Cerebellar nuclear complex (tissue), 1 donor: ENCODE measurements around the gene EPN2.
A peak's percentile ranks its signal among the peaks of the same experiment; 100 is the strongest.
"Not testable (repeated sequence)": the region's sequence is repeated elsewhere in the genome, so short reads cannot be mapped to it uniquely, and the experiment has no call there.

Source experiments
- DNase-seq, 2 experiments: peaks; one replicate each; lab custom pipeline; 2025; lab: John Stamatoyannopoulos, UW

The EPN2 gene

DNA sequence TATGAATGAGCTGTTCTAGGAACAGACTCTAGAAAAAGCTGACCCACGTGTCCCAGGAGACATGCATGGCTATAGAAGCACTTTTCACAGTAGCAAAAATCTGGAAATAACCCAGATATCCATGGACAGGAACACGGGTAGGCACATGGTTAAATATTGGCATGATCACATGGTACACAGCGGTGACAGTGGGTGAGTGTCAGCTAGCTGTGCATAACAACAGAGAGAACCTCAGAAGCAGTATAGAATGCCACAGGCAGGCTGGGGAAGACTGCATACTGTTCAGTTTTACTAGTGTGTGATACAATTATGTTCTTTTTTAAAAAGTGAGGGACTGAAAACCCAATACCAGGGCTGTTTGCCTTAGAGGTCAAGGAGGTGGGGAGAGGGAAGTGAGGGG, 31.4 kb downstream of the EPN2 start:
- no peak for DNase-seq

DNA sequence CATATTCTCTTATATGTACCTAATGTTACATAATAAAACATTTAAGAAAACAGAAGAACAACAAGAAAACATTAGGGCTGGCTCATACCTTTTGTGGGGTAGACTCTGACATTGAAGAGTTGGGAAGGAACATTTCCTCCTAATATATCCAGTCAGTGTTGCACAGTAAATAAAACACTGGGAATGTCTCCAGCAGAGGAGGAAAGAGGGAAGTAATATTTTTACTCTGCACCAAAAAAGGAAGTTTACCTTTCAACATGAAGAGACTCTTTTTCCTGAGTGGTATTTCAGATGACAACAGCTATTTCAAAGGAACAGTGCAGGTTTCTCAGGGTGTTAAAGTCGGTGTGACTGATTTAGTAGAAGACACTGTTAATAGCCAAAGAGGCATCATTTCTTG, 31.9 kb downstream of the EPN2 start:
- DNase-seq, result no peak

DNA sequence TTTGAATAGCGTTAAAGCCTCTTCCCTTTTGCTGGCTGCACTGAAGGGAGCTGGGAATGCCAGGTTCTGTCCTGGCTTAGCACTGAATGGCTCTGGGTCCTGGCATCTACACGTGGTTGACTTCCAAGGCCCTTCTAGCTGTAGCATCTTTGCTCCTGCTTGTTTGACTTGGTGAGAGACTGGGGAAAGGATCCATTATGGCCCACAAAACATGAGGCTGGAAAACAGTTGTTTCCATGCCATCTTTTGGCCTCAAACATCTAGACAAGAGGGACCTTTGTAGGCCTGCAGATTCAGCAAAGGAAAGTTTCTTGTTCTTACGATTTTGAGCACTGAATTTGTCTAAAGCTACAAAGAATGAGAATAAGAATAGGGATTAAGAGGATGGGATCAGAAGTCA, 32.5 kb downstream of the EPN2 start:
- no peak for DNase-seq

GRCh38 chr17:19270347-19270703, 33.2 kb downstream of the EPN2 start:
- no peak for DNase-seq

- DNase-seq, result no peak
These were observed 33.8 kb downstream of the EPN2 start for GRCh38 chr17:19270704-19271611.

- DNase-seq, result no peak
These were observed 34.7 kb downstream of the EPN2 start for GRCh38 chr17:19271780-19272357.

GRCh38 chr17:19273731-19274130, 36.6 kb downstream of the EPN2 start:
- DNase-seq, result no peak

DNA sequence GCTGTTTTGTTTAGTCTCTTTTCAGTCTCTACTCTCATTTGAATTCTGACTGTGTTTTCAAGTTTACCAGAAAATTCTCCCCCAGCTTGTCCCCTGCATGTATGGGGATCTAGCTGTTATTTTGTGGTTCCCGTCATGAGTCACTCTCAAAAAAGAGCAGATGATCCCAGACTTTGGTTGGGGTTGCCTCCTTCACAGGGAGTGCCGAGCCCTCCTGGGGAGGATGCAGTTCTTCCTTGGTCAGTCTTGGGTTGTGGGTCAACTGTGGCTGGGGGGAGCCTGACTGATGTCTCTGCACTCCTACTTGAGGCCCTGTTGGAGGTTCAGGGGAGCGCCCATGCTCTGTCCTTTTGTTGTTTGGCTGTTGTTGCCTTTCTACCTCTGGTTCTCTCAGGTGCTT, 37.7 kb downstream of the EPN2 start:
- no peak for DNase-seq

- no peak for DNase-seq
These were observed 38.4 kb downstream of the EPN2 start for GRCh38 chr17:19275457-19276127.

- DNase-seq, result not testable (repeated sequence)
These were observed 41.1 kb downstream of the EPN2 start for GRCh38 chr17:19278284-19278683.

DNA sequence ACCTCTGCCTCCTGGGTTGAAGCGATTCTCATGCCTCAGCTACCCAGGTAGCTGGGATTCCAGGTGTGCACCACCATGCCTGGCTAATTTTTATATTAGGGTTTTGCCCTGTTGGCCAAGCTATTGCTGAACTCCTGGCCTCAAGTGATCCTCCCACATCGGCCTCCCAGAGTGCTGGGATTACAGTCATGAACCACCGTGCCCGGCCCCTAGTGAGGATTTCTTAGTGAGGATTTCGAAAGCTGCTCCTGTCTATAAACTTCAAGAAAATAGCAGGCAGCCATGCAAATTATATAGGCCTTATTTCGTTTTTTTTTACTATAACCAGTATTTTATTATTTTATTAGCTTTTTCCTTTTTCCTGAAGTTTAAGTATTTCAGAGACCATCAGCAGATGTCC, 41.6 kb downstream of the EPN2 start:
- DNase-seq, result no peak

DNA sequence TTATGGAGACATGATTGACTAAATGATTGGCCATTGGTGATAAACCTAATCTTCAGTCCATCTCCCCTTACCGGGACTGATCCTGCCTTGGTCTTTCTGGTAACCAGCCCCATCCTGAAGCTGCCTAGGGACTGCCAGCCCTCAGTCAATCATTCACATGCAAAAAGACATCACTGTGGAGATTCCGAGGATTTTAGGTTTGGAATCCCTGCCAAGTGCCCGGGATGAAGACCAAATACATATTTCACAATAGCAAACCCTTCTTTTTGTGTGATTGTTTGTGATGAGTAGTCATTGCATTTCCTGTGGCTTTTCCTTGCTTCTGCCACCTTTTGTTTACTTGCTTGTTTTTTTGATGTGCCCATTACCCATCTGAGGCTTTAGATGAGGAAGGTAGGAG, 44.0 kb downstream of the EPN2 start:
- no peak for DNase-seq

DNA sequence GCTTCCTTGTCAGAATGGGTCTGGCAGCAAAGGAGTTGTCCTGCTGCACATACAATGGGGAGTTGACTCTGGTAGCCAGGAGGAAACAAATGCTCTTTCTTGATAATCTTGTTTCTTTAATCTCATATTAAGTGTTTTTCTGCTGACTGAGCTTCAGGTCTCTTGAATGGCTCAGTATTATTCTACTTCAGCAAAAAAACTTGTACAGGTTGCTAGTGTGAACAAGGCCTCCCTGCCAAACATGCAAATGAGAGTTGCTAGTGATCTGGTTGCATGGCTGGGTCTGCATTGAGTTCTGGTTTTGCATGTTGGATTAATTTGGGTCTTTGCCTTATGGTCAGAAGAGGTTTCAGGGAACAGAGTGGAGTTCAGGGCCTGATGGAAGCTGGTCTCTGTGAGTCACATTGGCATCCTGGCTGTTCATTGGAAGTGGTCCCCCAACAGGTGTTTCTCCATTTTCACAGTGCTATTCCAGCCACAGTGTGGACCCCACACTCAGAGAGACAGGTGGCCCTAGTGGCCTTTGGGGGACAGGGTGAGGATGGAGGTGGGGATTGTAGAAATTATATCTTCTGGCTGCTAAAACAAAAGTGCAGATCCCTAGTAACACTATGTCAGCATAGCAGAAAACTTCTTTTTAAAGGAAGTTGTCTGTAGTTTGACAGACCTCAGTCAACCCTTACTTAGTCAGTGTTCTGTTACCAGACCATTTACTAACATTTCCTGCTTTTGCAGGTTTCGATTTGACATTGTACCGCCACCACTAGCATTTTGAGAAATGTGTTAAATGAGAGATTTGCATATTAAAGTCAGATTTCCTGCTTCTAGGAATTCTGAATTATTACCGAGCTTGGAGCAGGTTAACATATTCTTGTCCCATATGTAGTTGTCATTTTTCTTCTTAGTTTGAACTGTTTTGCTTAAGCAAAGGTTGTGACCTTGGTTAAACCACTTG, 47.1 kb downstream of the EPN2 start:
- no peak for DNase-seq

GRCh38 chr17:19285213-19285900, 48.2 kb downstream of the EPN2 start:
- DNase-seq, result no peak

GRCh38 chr17:19286751-19287341, 49.7 kb downstream of the EPN2 start:
- peak in 1 of 2 experiments; percentile 29 for DNase-seq

DNA sequence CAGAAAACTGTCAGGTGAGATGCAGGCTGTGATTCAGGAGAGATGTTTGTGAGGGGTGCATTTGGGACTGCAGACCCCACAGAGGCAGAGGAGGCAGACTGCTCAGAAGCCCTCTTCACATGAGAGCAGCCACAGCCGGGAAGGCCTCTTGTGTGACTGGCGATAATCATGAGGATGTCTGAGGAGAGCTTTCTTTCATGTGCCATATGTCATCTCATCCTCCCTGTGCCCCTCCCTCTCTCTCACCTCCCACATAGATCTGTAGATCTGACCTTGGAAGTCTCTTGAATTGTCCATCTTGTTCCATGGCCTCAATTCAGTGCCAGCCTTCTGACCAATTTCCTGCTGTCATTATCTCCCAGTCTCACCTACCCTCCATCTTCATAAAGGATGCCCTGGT, 50.5 kb downstream of the EPN2 start:
- DNase-seq, result no peak

GRCh38 chr17:19288453-19288852, 51.3 kb downstream of the EPN2 start:
- DNase-seq, result no peak

DNA sequence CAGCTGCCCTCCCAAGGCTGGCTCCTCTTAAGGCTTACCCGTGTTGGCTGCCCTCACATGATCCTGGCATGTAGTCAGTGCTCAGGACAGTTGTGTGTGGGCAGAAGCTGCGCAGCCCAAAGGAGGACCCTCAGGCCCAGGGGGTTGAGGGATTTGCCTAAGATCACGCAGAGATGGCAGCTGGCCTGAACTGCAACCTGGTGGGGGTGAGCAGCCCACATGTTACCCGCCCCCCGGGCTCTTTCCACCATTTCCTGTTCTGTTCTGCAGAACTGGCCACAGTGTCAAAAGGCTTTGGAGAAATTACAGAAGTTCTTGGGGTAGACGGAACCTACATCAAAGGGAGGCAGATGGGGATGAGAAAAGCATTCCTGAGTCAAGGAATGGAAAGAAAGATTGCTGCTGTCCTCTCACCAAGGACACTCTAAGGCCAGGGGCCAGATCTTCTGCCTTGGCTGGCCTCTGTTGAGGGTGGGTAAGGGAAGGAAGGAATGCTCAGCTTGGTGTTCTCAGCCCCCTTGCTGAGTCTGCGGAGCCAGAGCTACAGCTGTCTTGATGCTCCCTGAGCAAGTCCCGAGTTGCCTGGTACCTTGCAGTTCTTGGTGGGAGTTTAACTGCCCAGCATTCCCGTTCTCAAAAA, 53.0 kb downstream of the EPN2 start:
- no peak for DNase-seq

DNA sequence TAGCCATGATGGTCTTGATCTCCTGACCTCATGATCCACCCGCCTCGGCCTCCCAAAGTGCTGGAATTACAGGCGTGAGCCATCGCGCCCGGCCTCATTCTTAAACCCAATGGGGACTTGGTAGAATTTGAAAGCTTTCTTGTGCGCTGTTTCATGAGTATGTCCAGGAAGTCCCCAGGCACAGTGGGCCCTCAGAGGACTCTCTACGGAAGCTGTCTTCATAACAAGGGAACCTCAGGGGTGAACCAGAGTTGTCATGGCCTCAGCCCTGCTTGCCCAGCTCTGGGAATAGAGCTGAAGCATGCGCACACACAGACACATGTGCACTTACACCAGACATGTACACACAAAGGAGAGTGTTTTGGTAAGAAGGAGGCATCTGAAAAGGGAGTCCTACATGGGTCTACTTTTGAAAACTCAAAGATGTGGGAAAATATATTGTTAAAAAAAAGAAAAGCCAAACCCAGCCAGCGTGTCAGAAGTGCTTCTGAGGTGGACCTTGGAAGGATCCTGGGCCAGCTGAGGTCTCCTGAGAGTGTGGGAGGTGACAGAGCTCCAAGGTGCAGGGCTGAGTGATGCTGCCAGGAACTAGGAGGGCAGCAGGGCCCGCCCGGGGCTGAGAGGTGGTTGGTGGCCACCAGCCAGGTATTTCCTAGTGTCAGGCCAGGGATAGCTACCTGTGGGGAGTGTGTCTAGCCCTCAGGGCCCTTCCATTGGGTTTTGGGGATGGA, 54.6 kb downstream of the EPN2 start:
- no peak for DNase-seq

GRCh38 chr17:19292377-19292711, 55.2 kb downstream of the EPN2 start:
- no peak for DNase-seq
